CD4-positive, alpha-beta T cell (primary cell): Measurements from ENCODE around the gene CALHM6. TPM values are rescaled to one million over a fixed set of nuclear protein-coding genes. Genes with fewer than 3 reads are reported as not detected.

Source experiments
- ATAC-seq: fragments of 200-7000 bp; cut with Tn5 transposase; one replicate; pipeline ENCODE4 v1.10.0; 2022; ENCODE audit warnings: mild to moderate bottlenecking; ENCODE audit not compliant: poor library complexity
- CTCF ChIA-PET: fragments of 350-600 bp; sonication (Branson Sonifier 250); formaldehyde crosslinking; loops from one replicate; lab custom pipeline; 2021; ENCODE audit warnings: antibody characterized with exemption, inconsistent platforms; lab: Charles Lee
- POLR2A ChIA-PET: fragments of 350-600 bp; sonication (Branson Sonifier 250); formaldehyde crosslinking; loops from one replicate; lab custom pipeline; 2021; ENCODE audit warnings: antibody characterized with exemption, inconsistent platforms; lab: Charles Lee
- DNase-seq, 14 experiments: peaks; one replicate each; pipeline ENCODE4 v3.0.0-alpha.2; 2013 to 2020; ENCODE audit warnings: mixed read lengths in 2 of 14
- H3K27ac ChIP-seq, 2 donors: one replicate each; pipeline versions ENCODE4 v1.5.1 to v1.7.0; 2013; ENCODE audit warnings: low read length in 2 of 2, low read depth in 1 of 2, mild to moderate bottlenecking in 1 of 2
- H3K27me3 ChIP-seq, 2 experiments: 1 replicate in 1 of 2; 2 replicates in 1 of 2; pipeline versions ENCODE4 v1.6.1 to v1.7.0; 2013; ENCODE audit warnings: low read length in 2 of 2, control low read depth in 1 of 2, mild to moderate bottlenecking in 1 of 2, moderate library complexity in 1 of 2; ENCODE audit not compliant: insufficient read depth in 2 of 2, control insufficient read depth in 1 of 2
- H3K36me3 ChIP-seq: one replicate; pipeline ENCODE4 v1.6.1; 2013; ENCODE audit warnings: low read length, control low read depth; ENCODE audit not compliant: insufficient read depth
- H3K4me1 ChIP-seq: one replicate; pipeline ENCODE4 v1.6.1; 2013; ENCODE audit warnings: low read length, control low read depth; ENCODE audit not compliant: insufficient read depth
- H3K4me3 ChIP-seq: one replicate; pipeline ENCODE4 v1.5.1; 2013; ENCODE audit warnings: mild to moderate bottlenecking, low read length, moderate library complexity
- H3K9me3 ChIP-seq, 2 experiments: 1 replicate in 1 of 2; 2 replicates in 1 of 2; pipeline versions ENCODE4 v1.6.1 to v1.7.0; 2013; ENCODE audit warnings: low read length in 2 of 2, mild to moderate bottlenecking in 2 of 2, control low read depth in 1 of 2, moderate library complexity in 1 of 2; ENCODE audit not compliant: control insufficient read depth in 1 of 2, insufficient read depth in 1 of 2
- H3K27ac Mint-ChIP-seq: one replicate; pipeline ENCODE4 v1.8.0; 2020; ENCODE audit warnings: mixed read lengths
- H3K27me3 Mint-ChIP-seq: one replicate; pipeline ENCODE4 v1.8.0; 2021; ENCODE audit warnings: mixed read lengths
- H3K36me3 Mint-ChIP-seq: one replicate; pipeline ENCODE4 v1.8.0; 2021; ENCODE audit warnings: low read depth, mixed read lengths
- H3K4me1 Mint-ChIP-seq: one replicate; pipeline ENCODE4 v1.8.0; 2021; ENCODE audit warnings: low read depth, mixed read lengths
- H3K4me3 Mint-ChIP-seq: one replicate; pipeline ENCODE4 v1.8.0; 2020; ENCODE audit warnings: mild to moderate bottlenecking, mixed read lengths
- H3K9me3 Mint-ChIP-seq: one replicate; pipeline ENCODE4 v1.8.0; 2020; ENCODE audit warnings: mixed read lengths
- CTCF ChIP-seq: fragments of 200-600 bp; IDR thresholded peaks from one replicate; pipeline ENCODE4 v1.8.0; 2022; ENCODE audit warnings: antibody characterized with exemption, mild to moderate bottlenecking
- intact Hi-C, 2 experiments: fragments of 100-400 bp; cut with DNase I in 1 of 2; cut with micrococcal nuclease in 1 of 2; formaldehyde crosslinking; loops; one replicate each; pipeline versions ENCODE4 v1.15.1 to v1.9.0; 2023 to 2025; cut with DNase I, micrococcal nuclease
- total RNA-seq, 174 experiments: library from RNA in 2 of 174; stranded (reverse) in 2 of 174; gene quantifications; one replicate each; pipeline ENCODE4 v1.2.3 and lab custom pipeline; 2021 to 2026

CALHM6 gene
- total RNA-seq, 2 experiments from 2014 or later = 3.0 to 3.1 TPM

DNA sequence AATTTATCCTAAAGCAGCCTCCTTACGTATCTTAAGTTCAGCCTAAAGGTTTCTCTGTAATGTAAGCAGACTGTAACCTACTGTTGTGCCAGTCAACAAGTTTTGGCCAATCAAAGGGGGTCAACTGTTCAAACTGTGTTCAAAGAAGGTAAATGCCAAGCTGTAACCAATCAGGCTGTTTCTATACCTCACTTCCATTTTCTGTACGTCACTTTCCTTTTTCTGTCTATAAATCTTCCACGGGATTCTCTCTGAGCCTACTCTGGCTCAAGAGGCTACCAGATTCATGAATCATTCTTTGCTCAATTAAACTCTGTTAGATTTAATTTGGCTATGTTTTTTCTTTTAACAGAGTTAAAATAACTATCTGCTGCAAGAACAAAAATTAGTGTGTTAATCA is 5.1 kb upstream of the CALHM6 start:
- CTCF ChIA-PET = no interaction called here
- Mint-ChIP-seq H3K27ac (no peak overlapping the region), H3K36me3 (no peaks in the 10 kb centered on the region), H3K4me1 (peaks cover 5% of the 10 kb centered on the region), H3K9me3 (no peaks in the 10 kb centered on the region), H3K4me3 (no peak overlapping the region), H3K27me3 (peaks cover 21% of the 10 kb centered on the region)
- ATAC-seq (no peak), DNase-seq (no peak)
- Histone ChIP-seq H3K27me3 (peaks cover 0 to 3% of the 10 kb centered on the region in 2 experiments), H3K9me3 (no peaks in the 10 kb centered on the region), H3K36me3 (no peaks in the 10 kb centered on the region), H3K27ac (no peak overlapping the region), H3K4me1 (peaks cover 2% of the 10 kb centered on the region), H3K4me3 (no peak overlapping the region)
- intact Hi-C loops = no loop called here
- POLR2A ChIA-PET = no interaction called here
- TF ChIP-seq CTCF = no peak

- Mint-ChIP-seq H3K9me3 (no peaks in the 10 kb centered on the region), H3K4me1 (peaks cover 13% of the 10 kb centered on the region), H3K36me3 (no peaks in the 10 kb centered on the region), H3K27ac (no peak overlapping the region), H3K27me3 (peaks cover 21% of the 10 kb centered on the region), H3K4me3 (no peak overlapping the region)
- CTCF ChIA-PET = no interaction called here
- Histone ChIP-seq H3K9me3 (no peaks in the 10 kb centered on the region), H3K27ac (no peak overlapping the region), H3K36me3 (no peaks in the 10 kb centered on the region), H3K4me3 (no peak overlapping the region), H3K4me1 (peaks cover 10% of the 10 kb centered on the region), H3K27me3 (peaks cover 0 to 3% of the 10 kb centered on the region in 2 experiments)
- intact Hi-C loops = no loop called here
- DNase-seq = no peak
- TF ChIP-seq CTCF = no peak
- POLR2A ChIA-PET = no interaction called here
- no peak for ATAC-seq
These were observed 4.2 kb upstream of the CALHM6 start for GRCh38 chr6:116456927-116457326.

DNA sequence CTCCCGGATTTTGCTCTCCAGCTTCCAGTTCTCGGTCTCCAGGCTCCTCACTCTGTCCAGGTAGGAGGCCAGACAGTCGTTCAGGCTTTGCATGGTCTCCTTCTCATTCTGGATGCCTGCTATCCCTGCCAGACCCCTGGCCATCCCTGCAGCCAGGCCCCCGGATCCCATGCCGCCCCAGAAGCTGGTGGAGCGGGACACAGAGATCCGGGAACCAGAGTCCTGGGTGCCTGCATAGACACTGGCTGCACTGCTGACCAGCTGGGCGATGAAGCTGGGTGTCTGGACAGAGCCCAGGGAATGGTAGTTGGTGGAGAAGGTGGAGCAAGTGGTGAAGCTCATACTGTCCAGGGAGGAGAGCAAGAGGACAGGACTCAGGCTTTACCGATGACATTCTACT is 2.9 kb upstream of the CALHM6 start:
- Mint-ChIP-seq H3K9me3 (no peaks in the 10 kb centered on the region), H3K4me1 (peaks cover 20% of the 10 kb centered on the region), H3K27me3 (peaks cover 30% of the 10 kb centered on the region), H3K4me3 (no peak overlapping the region), H3K36me3 (no peaks in the 10 kb centered on the region), H3K27ac (no peak overlapping the region)
- no peaks in the 10 kb centered on the region for H3K36me3 ChIP-seq
- peaks cover 3 to 5% of the 10 kb centered on the region in 2 experiments for H3K27me3 ChIP-seq
- no peak overlapping the region for H3K27ac ChIP-seq
- CTCF ChIA-PET = interaction anchor here (1.2 kb wide), 1 partner anchor 12 kb away, joined by 3 read pairs; no protein-coding TSS in a partner anchor
- POLR2A ChIA-PET = no interaction called here
- no peaks in the 10 kb centered on the region for H3K9me3 ChIP-seq
- no peak overlapping the region for H3K4me3 ChIP-seq
- DNase-seq (no peak), ATAC-seq (no peak)
- peaks cover 20% of the 10 kb centered on the region for H3K4me1 ChIP-seq
- intact Hi-C loops = no loop called here
- TF ChIP-seq CTCF = no peak
